GM21619 (cell line): Measurements from ENCODE around the gene TRAFD1.
"Not testable (repeated sequence)": the region's sequence is repeated elsewhere in the genome, so short reads cannot be mapped to it uniquely, and the experiment has no call there.

Source experiments
- ATAC-seq: cut with Tn5 transposase; IDR thresholded peaks from one replicate; pipeline ENCODE4 v1.9.1; 2021; ENCODE audit not compliant: unreplicated experiment

The TRAFD1 gene, protein sequence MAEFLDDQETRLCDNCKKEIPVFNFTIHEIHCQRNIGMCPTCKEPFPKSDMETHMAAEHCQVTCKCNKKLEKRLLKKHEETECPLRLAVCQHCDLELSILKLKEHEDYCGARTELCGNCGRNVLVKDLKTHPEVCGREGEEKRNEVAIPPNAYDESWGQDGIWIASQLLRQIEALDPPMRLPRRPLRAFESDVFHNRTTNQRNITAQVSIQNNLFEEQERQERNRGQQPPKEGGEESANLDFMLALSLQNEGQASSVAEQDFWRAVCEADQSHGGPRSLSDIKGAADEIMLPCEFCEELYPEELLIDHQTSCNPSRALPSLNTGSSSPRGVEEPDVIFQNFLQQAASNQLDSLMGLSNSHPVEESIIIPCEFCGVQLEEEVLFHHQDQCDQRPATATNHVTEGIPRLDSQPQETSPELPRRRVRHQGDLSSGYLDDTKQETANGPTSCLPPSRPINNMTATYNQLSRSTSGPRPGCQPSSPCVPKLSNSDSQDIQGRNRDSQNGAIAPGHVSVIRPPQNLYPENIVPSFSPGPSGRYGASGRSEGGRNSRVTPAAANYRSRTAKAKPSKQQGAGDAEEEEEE

DNA sequence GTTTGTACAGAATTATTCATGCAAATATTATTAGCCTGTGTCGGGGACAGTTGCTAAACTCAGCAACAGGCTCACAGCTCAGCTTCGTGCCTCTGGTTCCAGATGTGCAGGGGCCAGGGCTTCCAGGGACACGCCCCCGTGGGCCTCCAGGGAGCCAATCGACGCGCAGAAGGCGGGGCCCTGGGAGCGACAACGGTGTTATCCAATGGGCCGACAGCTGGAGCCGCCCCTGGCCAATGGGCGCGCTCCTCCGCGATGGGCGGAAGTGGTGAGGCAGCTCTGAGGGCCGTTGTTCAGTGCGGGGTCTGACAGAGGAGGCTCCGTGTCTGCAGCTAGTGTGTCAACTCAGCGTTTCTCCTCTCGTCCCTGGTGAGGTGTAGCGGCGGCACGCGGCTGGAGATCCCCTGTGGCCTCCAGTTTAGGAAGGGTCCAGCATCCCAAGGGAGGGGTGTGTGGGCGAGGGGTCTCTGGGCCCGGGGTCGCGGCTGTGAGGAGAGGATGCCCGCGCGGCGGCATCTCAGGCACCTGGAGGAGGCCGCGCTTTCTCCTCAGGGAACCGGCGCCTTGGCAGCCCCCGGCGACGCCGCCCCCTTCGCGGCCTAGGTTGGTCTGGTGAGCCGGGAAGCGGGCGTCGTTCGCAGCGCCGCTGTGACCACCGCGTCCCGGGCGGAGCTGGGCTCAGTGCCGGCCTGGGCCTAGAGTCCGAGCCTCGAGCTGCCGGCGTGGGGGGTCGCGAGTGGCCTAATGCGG lies at the start of gene TRAFD1:
TRAFD1 (plus strand) TSS at position 311 of the 750 bp plus-strand sequence. CDS start 4,963 bp downstream, outside the sequence.
- ATAC-seq = peak; percentile 91

DNA sequence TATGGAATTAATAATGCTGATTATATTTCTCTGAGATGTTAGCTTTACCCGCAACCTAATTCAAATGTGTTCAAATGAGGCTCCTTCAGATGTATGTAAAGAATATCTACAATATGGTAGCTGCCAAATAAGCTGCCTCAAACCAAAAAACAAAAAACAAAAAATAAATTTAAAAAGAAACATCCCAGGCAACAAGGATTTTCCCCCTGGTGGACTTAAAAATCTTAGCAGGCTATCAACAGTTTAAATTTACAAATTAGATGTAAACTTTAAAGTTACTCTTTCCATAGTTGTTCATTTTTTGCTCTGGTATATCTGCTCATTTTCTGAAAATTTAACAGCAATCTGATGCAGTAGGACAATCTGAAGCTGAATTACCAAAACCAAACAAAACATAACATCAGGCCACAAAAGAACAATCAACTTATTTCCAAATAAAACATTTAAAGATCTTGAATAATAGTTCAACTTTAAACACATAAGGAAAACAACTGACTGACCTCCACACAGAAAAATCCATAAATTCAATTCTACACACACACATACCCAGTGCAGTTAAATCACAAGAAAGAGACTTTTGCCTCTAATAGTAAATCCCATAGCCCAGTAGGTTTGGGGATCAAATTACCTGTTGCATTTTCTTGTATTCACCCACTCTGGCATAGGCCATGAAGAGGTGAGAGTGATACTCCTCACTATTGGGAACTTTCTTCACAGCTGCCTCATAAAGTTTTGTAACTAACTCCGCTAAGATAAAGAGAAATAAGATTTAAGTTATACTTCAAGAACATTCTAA lies 38.1 kb upstream of the TRAFD1 start:
- ATAC-seq = no peak

DNA sequence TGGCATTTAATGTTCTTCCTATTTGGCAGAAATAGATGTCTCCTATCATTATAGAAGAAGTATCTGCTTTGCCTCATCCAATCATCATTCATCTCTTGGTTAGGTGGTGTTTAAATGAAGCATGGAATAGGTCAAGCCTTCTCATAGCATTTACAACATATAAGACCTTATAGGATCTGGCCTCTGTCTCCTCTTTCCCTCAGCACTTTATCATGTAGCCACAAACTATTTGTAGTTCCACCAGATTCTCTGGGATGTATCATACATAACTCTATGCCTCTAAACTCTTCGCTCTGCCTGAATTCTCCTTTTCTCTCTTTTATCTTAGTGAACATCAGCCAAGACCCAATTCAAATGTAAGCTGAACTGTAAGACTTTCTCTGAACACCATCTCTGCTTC lies 37.5 kb upstream of the TRAFD1 start:
- ATAC-seq = no peak

DNA sequence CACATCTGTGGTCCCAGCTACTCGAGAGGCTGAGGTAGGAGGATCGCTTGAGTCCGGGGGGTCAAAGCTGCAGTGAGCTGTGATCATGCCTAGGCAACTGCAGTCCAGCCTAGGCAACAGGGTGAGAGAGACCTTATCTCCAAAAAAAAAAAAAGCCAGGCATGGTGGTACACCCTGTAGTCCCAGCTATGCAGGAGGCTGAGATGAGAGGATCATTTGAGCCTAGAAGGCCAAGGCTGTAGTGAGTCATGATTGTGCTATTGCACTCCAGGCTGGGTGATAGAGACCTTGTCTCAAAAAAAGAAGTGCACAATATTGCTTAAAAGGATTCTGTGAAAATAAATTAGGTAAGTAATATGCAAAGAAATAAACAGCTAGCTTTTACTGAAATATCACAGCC lies 33.8 kb upstream of the TRAFD1 start:
- ATAC-seq = no peak

DNA sequence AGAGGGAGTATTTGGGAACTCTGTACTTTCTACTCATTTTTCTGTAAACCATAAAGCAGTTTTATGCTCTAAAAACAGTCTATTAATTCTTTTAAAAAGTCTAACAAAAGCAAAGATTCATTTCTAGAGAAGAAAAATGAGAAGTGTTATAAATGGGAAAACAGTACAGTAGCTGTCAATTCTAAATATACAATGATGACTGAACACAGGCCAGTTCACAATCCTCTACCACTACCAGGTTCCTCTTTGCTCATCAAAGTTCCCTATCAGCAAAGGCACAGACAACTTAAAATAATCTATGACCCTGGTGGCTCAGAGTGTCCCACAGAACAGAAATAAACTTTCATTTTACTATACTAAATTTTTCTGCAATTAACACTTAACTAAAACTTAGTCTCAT lies 29.3 kb upstream of the TRAFD1 start:
- ATAC-seq = peak; percentile 72

DNA sequence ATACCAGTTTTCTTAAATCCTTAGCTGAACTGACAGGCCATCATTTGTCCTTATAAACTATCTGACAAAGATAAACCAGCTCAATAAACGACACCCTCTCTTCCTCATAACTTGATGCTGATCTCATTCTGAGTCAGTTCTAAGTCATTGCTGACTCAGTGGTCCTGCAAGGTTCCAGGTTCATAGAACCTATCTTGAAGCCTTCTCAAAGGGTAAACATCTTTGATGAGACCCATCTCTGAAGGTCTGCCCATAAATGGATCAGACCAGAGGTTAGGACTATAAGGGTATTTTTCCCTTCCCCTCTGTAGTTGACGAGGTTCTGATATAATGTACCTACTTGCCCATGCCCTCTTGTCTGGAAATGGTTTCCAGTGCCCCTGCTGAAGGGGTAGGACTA lies 28.7 kb upstream of the TRAFD1 start:
- peak; percentile 27 for ATAC-seq

DNA sequence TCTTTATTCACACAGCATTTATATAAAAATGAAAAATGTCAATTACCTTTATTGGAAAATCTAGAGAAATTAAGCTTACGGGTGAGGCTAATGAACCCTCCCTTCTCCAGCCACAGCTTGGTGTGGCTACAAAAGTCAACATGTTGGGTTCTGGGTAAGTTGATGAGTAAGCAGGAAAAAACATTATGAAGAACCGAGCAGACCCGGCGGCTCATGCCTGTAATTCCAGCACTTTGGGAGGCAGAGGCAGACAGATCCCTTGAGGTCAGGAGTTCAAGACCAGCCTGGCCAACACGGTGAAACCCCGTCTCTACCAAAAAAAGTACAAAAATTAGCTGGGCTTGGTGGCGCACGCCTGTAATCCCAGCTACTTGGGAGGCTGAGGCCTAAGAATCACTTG lies 27.7 kb upstream of the TRAFD1 start:
- ATAC-seq = no peak

DNA sequence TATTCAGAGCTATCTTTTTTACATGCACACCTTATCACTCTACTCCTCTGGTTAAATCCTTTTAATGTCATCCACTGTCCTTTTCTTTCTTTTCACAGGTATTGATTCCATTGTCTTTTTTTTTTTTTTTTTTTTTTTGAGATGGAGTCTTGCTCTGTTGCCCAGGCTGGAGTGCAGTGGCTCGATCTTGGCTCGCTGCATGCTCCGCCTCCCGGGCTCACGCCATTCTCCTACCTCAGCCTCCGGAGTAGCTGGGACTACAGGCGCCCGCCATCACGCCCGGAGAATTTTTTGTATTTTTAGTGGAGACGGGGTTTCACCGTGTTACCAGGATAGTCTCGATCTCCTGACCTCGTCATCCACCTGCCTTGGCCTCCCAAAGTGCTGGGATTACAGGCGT lies 24.9 kb upstream of the TRAFD1 start:
- ATAC-seq = not testable (repeated sequence)

DNA sequence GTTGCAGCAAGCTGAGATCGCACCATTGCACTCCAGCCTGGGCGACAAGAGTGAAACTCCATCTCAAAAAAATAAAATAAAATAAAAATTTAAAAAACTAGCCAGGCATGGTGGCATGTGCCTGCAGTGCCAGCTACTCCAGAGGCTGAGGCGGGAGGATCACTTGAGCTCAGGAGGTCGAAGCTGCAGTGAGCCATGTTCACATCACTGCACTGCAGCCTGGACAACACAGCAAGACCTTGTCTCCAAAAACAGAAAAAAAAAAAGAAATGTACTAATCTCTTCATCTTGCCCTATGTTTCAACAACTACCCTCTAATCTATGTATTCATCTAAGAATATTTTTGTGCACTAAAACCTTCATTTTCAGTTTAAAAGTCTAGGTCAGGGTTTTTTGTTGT lies 23.2 kb upstream of the TRAFD1 start:
- no peak for ATAC-seq

DNA sequence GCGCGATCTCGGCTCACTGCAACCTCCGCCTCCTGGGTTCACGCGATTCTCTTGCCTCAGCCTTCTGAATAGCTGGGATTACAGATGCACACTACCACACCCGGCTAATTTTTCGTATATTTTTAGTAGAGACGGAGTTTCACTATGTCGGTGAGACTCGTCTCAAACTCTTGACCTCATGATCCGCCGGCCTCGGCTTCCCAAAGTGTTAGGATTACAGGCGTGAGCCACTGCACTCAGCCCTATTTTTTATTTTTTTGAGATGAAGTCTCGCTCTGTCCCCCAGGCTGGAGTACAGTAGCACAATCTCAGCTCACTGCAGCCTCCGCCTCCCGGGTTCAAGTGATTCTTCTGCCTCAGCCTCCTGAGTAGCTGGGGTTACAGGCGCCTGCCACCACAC lies 22.6 kb upstream of the TRAFD1 start:
- ATAC-seq = not testable (repeated sequence)

DNA sequence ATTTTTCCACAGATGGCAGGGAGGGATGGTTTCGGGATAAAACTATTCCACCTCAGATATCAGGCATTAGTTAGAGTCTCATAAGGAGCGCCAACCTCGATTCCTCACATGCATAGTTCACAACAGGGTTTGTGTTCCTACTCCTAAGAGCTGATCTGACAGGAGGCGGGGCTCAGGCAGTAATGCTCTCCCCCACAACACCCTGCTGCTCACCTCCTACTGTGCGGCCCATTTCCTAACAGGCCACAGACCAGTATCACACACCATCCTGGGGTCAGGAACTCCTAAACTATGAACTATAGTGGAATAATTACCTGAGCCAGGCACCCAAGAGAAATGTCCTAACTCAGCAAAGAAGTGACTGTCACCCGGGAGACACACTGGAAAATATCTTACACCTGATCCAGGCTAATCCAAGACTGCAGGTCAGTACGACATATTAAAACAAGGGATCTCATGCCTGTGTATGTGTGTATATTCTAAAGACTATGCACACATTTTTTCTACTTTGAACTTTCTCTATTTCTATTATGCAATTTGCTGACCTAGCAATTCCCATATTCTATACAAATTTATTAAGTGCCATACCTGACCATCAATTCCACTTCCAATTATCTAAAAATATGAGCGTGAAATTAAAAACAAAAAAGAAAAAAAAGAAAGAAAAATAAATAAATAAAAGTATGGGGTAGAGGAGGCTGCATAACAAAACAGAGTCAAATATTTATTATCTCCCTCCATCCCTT lies 21.4 kb upstream of the TRAFD1 start:
- no peak for ATAC-seq

DNA sequence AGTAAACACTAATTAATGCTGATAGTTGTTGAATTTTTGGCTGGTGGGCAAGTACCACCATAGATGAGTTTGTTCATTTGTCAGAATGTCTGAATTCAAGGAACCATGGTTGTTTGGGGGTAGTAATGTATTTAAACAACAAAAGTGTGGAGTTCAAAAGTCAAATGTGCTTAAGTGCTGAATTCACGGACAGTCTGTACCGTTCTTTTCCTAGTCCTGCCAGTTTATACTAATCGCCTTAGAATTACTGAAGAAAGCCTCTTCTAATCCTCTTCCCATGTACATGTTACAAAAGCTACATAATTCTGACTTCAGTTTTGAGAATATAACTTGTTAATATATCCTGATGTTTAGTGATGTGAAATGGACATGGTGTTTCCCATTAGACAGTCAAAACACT lies 19.5 kb upstream of the TRAFD1 start:
- no peak for ATAC-seq

DNA sequence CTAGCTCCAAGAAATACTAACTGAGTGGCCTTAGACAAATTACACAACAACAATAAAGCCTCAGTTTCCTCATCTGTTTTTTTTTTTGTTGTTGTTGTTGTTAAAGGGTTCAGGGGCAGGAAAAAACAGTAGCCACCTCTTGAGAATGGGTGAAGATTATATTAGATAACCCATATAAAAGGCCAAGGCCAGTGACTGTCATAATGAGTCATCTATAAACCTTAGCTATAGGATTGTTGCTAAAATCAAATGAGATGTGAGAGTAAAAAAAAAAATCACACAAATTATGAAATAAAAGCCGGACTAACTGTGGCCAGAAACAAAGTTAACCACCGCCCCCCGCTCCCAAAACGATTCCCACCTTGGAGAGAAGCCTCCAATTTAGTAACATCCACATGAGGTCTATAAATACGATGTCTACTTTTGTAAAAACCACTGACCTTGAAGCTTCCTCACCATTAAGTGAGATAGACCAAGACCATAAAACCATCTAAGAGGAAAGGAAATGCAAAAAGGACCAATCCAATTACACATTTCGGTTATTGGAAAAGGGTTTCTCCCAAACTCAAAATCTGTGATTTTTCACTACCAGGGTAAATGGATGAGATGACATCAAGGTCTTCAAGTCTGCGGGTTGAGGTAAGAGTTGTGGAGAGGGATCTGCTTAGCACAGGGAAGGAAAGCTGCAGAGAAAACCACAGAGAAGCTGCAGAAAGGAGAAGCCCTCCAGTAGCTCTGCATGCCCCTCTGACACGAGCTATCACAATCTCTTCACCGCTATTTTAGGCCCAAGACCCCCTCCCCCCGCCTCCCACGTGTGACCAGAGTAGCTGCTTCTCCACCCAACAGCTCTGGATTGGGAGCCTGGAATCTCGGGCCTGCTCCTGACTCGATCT lies 17.8 kb upstream of the TRAFD1 start:
- ATAC-seq = no peak

DNA sequence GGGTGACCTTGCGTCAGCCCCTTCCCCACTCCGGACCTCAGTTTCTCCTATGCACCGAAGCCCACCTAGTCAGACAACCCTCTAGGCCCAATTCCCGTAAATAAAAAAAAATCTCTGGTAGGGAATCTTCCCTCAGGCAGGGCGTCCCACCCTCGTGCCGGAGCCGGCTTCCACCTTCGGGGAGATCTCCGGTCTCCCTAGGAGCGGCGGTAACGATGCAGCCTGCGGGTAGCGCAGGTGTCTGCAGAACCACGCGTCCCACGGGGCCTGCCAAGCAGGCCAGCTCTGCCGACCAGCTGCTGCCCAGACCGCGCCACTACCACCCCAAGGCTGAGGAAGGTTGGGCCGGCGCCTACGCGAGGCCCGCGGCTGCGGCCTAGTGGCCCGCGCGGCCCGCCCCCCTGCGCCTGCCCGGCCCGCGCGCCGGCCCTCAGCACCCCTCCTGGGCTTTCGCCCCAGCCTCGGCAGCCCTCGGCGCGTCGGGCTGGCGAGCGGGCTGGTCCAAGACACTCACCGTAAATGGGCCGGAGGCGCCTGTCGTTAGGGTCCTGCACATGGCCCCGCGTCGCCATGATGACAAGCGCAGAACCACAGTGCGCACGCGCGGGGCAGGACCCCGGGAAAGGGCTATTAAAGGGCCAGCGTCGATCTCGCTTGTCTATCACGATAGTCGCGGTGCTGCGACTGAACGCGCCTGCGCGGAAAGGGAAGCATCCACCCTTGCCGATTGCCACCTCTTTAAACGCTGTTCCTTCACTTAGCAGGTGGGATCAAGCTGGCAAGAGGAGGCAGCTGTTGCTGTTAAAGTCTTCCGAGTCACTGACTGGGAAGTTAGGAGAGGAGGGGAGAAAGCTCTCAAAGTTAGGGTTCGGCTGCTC lies 16.9 kb upstream of the TRAFD1 start, which contains the start of gene NAA25:
NAA25 (minus strand) TSS at position 582 of the 878 bp plus-strand sequence; CDS start at position 572, 10 bp downstream.
- peak; percentile 52 for ATAC-seq

DNA sequence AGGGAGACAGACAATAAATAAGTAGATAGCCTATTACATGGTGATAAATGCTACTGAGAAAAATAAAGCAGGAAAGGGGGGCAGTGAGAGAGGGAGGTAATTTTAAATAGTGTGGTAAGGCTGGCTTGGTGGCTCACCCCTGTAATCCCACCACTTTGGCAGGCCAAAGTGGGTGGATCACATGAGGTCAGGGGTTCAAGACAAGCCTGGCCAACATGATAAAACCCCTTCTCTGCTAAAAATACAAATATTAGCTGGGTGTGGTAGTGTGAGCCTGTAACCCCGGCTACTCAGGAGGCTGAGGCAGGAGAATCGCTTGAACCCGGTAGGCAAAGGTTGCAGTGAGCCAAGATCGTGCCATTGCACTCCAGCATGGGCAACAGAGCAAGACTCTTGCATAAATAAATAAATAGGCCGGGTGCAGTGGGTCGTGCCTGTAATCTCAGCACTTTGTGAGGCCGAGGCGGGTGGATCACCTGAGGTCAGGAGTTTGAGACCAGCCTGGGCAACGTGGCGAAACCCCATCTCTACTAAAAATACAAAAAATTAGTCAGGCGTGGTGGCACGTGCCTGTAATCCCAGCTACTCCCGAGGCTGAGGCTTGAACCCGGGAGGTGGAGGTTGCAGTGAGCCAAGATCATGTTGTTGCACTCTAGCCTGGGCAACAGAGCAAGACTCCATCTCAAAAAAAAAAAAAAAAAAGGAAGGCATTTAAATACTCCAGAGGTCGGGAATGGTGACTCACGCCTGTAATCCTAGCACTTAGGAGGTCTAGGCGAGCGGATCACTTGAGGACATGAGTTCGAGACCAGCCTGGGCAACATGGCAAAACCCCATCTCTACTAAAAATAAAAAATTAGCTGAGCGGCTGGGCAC lies 14.3 kb upstream of the TRAFD1 start:
- ATAC-seq = not testable (repeated sequence)

DNA sequence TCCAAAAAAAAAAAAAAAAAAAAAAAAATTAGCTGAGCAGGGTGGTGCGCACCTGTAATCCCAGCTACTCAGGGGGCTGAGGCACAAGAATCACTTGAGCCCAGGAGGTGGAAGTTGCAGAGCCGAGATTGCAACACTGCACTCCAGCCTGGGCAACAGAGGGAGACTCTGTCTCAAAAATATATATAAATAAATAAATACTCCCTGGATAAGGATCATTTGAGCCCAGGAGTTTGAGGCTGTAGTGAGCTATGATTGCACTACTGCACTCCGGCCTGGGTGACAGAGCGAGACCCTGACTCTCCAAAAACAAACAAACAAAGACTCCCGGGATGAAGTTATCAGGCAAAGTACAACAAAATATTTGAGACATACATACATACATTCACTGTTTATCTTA lies 13.4 kb upstream of the TRAFD1 start:
- no peak for ATAC-seq

DNA sequence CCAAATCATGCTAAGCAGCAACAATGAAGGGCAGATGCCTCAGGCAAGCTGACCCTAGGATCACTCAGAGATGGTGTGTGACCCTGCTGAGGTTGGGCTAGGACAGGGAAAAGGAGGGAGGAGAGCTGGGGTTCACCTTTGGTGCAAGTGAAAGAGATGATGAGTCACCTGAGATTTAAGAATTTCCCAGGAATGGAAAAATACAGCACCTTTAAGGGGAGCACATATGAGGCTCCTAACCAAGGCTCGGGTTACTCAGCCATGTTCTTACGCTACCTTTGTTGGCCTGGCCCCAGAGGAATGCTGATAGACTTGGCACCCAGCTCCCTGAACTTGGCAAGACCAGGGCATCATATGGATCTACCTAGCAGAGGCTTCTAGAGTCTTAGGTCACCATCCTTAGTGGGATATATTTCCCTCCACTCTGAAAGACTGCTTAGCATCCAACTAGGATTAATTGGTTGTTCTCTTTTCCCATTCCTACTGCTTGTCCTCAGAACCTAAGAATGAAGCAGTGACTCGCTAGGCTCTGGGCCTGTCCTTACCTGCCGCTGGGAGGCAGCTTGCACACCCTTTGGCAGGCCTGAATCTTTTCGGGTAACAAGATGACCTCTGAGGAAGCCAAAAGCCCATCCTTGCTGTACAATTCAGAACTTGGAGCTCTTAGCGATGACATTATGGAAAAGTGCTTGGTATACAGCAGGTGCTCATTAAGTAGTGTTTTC lies 12.8 kb upstream of the TRAFD1 start:
- ATAC-seq = no peak
